SJSA1 (cell line): ENCODE results near the gene IQCE. TPM values are rescaled to one million over a fixed set of nuclear protein-coding genes. Genes with fewer than 3 reads are reported as not detected.

ENCODE experiments used
- DNase-seq, 2 experiments: peaks; one replicate each; pipeline ENCODE4 v3.0.0-alpha.2; 2015 to 2020; ENCODE audit warnings: low spot score in 2 of 2, low read depth in 1 of 2
- H3K27ac ChIP-seq: fragments of 250-450 bp; sonication (Bioruptor Pico); 2 replicates; pipeline ENCODE4 v1.5.1; 2020; ENCODE audit warnings: mild to moderate bottlenecking, moderate library complexity
- H3K27me3 ChIP-seq: fragments of 250-450 bp; sonication (Bioruptor Pico); replicated peaks from 2 replicates; pipeline ENCODE4 v1.5.1; 2020; ENCODE audit warnings: mild to moderate bottlenecking, moderate library complexity
- H3K36me3 ChIP-seq: fragments of 250-450 bp; sonication (Bioruptor Pico); 2 replicates; pipeline ENCODE4 v1.5.1; 2020; ENCODE audit warnings: mild to moderate bottlenecking
- H3K4me1 ChIP-seq: fragments of 250-450 bp; sonication (Bioruptor Pico); replicated peaks from 2 replicates; pipeline ENCODE4 v1.6.1; 2021; ENCODE audit warnings: mild to moderate bottlenecking
- H3K4me3 ChIP-seq: fragments of 250-450 bp; sonication (Bioruptor Pico); 2 replicates; pipeline ENCODE4 v1.5.1; 2020; ENCODE audit warnings: mild to moderate bottlenecking
- H3K9me3 ChIP-seq: fragments of 250-450 bp; sonication (Bioruptor Pico); replicated peaks from 2 replicates; pipeline ENCODE4 v1.5.1; 2020; ENCODE audit warnings: mild to moderate bottlenecking
- total RNA-seq: library from RNA; depleted of rRNA; stranded (reverse); fragments of >200 nt; shearing (Covaris generic); gene quantifications from 2 replicates; pipeline ENCODE4 v1.2.3, GENCODE V29; 2014

IQCE gene
- total RNA-seq, 1 experiment from 2014 or later = 10.9 TPM

DNA sequence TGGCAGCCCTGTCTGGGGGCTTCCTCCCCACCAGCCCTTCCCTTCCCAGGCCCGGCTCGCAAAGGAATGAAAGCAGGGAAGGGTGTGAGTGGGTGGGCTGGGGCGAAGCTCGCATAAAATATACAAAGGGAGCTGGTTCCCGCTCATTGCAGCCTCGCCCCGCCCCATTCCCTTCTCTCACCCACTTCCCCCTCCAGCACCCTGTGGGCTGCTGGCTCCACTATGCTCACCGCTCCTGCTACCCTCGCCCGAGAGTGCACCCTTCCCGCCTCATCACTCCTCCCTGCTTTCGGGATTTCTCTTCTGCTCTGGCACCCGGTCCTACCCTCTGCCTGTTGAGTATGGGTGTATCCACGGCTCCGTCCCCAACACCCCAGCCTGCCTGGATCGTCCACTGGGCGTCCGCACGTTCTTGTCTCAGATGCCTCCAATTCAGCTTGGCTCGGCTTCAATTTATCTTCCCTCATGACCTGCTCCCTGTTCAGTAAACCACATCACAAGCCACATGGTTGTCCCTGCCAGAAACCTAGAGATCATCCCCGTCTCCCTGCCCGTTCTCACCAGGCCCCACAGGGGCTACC lies 58.6 kb downstream of the IQCE start:
- no peak overlapping the region for H3K4me3 ChIP-seq
- no peaks in the 10 kb centered on the region for H3K9me3 ChIP-seq
- no peak overlapping the region for H3K27ac ChIP-seq
- H3K27me3 ChIP-seq = no peaks in the 10 kb centered on the region
- no peak for DNase-seq
- H3K36me3 ChIP-seq = no peaks in the 10 kb centered on the region
- peaks cover 24% of the 10 kb centered on the region for H3K4me1 ChIP-seq

DNA sequence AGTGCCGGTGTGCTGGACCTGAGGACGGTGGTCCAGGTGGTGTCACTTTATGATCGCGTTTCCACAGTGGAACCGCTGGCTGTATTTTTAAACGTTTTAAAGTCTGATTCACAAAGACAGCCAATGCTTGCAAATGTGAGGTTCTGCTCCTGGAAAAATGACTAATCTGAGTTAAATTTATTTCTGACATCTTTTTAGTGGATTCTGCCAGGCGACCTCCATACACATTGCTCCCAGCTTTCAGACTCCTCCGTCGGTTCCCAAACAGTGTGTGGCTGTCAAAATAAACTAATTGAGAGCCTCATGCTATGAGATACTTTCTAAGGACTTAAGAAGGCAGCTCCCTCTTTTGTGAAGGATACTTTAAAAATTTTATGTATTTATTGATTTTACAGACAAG lies 60.3 kb downstream of the IQCE start:
- no peaks in the 10 kb centered on the region for H3K36me3 ChIP-seq
- H3K9me3 ChIP-seq = no peaks in the 10 kb centered on the region
- no peaks in the 10 kb centered on the region for H3K27me3 ChIP-seq
- no peak overlapping the region for H3K27ac ChIP-seq
- no peak for DNase-seq
- H3K4me1 ChIP-seq = peaks cover 24% of the 10 kb centered on the region
- no peak overlapping the region for H3K4me3 ChIP-seq

DNA sequence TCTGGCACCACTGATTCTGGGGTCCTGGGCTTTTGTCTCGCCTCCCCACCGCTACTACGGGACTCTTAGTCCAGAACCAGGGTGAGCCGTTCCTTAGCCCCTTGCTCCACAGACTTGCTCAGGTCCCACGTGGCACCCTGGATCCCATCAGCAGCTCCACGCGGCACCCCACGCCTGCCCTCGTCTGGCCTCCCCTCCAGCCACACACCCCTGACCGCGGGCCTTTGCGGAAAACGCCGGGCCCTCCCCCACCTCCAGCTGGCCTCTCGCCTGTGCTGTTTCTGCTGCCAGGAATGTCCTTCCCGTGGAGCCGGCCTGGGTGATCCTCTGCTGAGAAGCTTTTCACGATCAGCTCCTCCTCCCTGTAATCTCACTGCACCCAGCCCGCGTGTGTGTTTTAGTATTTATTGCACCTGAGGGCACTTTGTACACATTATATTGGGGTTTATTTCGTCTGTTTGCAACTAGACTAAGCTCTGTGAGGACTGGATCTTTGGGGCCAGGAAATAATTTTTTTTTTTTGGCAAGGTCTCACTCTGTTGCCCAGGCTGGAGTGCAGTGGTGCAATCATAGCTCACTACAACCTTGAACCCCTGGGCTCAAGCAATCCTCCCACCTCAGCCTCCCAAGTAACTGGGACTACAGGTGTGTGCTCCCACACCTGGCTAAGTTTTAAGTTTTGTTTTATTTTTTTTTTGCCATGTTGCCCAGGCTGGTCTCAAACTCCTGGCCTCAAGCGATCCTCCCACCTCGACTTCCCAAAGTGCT lies 62.5 kb downstream of the IQCE start:
- no peaks in the 10 kb centered on the region for H3K9me3 ChIP-seq
- no peaks in the 10 kb centered on the region for H3K27me3 ChIP-seq
- H3K27ac ChIP-seq = no peak overlapping the region
- no peak overlapping the region for H3K4me3 ChIP-seq
- no peaks in the 10 kb centered on the region for H3K36me3 ChIP-seq
- DNase-seq = peak in 1 of 2 experiments; percentile 35
- peaks cover 36% of the 10 kb centered on the region for H3K4me1 ChIP-seq

DNA sequence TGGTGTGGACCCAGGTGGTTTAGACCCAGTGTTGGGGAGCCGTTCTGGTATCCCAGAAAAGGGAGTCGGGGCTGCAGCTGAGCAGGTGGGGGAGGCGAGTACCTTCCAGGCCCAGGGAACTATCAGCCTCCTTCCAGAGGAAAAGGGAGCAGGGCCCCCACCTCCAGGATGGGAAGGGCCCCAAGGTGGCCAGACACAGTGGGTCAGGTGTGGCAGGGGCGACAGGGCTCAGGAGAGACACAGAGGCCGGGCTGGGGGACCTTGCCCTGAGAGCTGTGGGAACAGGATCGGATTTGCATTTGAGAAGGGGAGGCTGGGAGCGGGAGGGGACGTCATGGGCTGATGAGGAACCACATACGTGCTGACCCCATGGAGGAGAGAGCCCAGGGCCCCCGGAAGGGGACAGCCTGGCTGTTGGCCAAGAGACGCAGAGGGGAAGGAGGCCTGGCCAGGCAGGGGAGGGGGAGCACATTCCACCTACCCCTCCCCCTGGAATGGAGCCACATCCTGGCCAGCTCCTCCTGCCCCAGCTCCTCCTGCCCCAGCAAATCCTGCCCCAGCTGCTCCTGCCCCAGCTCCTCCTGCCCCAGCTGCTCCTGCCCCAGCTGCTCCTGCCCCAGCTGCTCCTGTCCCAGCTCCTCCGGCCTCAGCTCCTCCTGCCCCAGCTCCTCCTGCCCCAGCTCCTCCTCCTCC lies 63.3 kb downstream of the IQCE start:
- no peak overlapping the region for H3K27ac ChIP-seq
- peaks cover 44% of the 10 kb centered on the region for H3K4me1 ChIP-seq
- H3K4me3 ChIP-seq = no peak overlapping the region
- no peaks in the 10 kb centered on the region for H3K36me3 ChIP-seq
- no peaks in the 10 kb centered on the region for H3K27me3 ChIP-seq
- DNase-seq = no peak
- H3K9me3 ChIP-seq = no peaks in the 10 kb centered on the region

DNA sequence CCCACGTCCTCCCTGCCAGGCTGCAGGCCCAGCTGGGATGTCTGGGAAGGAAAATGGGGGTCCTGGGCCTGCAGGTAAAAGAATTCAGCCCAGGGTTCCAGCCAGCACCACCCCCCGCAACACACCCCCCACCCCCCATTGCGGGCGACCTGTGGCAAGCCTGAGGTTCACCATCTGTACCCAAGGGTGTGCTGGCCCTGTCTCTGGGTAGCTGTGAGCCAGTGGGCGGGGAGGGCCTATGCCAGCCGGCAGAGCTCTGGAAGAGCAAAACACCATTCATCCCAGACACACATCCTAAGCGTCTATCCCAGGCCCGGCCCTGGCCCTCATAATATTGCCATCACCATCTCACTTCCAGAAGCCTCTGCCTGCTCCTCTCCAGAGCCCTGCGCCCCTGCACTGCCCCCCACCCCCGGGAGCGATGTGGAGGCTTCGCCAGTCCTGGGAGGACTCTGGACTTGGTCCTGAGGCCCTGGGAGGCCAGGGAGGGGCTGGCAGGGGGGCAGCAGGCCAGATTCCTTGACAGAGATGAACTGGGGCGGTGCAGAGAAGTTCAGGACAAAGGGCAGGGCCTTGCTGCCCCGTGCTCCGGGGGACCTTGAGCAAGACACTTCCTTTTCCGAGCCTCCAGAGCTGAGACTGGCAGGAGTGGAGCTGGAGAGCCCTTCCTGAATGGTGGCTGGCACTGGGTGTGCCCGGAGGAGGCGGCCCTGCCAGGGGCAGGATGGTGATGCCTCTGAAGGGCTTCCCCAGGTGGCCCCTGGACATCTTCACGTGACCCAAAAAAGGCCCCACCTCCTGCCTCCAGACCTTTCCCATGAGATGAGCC lies 64.3 kb downstream of the IQCE start:
- H3K4me1 ChIP-seq = peaks cover 44% of the 10 kb centered on the region
- H3K36me3 ChIP-seq = no peaks in the 10 kb centered on the region
- H3K4me3 ChIP-seq = no peak overlapping the region
- H3K9me3 ChIP-seq = no peaks in the 10 kb centered on the region
- DNase-seq = no peak
- H3K27ac ChIP-seq = no peak overlapping the region
- no peaks in the 10 kb centered on the region for H3K27me3 ChIP-seq

DNA sequence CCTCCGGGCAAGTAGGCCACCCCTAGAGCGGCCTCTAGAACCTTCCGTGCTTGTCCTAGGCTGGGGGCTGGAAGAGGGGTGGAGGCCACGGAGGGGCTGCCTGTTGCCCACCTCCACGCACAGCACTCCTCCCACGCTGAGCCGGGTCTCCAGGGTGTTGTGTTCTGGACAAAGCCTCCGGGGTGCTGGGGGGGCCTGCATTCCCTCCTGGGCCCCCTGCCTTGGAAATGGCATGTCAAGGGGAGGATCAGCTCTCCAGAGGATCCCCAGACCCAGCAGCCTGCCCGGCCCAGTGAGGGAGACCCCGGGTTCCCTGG lies 64.9 kb downstream of the IQCE start:
- no peaks in the 10 kb centered on the region for H3K9me3 ChIP-seq

DNA sequence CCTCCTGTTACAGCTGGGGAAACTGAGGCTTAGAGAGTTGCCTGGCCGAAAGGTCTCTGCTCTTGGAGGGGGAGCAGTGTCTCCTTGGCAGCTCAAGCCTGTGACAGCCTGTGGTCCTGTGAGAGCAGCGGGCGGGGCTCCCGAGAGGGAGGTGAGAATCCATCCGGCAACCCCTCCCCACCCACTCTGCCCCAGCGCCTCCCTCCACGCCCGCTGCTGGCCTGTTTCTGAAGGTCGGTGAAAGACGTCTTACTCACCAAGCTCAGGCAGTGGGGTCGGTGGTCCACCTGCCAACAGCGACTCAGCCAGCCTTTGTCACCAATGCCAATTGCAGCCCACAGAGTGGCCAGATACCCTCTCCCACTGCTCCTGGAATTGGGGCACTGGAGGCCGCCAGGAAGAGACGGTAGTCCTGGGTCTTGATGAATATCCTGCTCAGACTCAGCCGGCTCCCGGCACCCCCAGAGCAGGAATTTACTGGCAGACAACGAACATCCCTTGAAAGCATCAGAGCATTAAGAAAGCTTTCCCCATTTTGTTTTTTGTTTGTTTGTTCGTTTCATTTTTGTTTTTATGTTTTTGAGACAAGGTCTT lies 65.6 kb downstream of the IQCE start:
- DNase-seq = no peak
- H3K27ac ChIP-seq = peak overlapping the region; percentile 51

More for the DNA sequence above, 64.9 kb downstream of the IQCE start:
- H3K36me3 ChIP-seq = no peaks in the 10 kb centered on the region
- H3K4me1 ChIP-seq = peaks cover 41% of the 10 kb centered on the region
- no peaks in the 10 kb centered on the region for H3K27me3 ChIP-seq
- no peak overlapping the region for H3K27ac ChIP-seq
- DNase-seq = no peak
- H3K4me3 ChIP-seq = no peak overlapping the region

DNA sequence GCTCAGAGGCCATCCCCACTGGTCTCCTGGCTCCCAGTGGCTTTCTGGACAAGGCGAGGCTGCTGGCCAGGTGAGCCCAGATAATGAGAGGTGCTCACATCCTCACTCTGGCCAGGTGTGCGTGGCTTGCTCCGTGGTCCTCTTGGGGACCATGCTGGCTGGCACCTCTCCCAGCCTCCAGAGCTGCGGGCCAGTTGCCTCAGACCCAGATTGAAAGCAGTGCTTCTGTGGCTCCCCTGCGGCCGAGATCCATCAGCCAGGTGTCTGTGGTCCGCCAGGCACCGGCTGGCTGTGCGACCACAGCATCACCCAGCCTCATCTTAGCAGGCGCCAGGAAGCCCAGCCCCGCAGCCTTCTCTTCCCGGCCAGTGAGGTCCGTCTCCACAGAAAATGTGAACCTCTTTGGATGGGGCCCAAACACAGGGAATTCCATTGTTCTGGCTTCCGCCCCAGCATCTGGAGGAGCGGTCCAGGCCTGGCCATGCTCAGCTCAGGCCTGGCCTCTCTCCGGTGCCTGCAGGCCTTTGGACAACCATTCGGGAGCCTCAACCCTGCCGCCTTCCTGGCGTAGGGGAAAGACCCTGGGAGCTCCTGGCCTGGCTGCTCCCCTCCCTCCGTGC lies 67.8 kb downstream of the IQCE start:
- Histone ChIP-seq H3K4me3 (no peak overlapping the region), H3K9me3 (no peaks in the 10 kb centered on the region), H3K27ac (peak overlapping the region; percentile 40), H3K36me3 (no peaks in the 10 kb centered on the region), H3K4me1 (peaks cover 29% of the 10 kb centered on the region), H3K27me3 (no peaks in the 10 kb centered on the region)
- no peak for DNase-seq

More for the DNA sequence above, 65.6 kb downstream of the IQCE start:
- Histone ChIP-seq H3K4me3 (no peak overlapping the region), H3K4me1 (peaks cover 37% of the 10 kb centered on the region), H3K27me3 (no peaks in the 10 kb centered on the region), H3K9me3 (no peaks in the 10 kb centered on the region), H3K36me3 (no peaks in the 10 kb centered on the region)

DNA sequence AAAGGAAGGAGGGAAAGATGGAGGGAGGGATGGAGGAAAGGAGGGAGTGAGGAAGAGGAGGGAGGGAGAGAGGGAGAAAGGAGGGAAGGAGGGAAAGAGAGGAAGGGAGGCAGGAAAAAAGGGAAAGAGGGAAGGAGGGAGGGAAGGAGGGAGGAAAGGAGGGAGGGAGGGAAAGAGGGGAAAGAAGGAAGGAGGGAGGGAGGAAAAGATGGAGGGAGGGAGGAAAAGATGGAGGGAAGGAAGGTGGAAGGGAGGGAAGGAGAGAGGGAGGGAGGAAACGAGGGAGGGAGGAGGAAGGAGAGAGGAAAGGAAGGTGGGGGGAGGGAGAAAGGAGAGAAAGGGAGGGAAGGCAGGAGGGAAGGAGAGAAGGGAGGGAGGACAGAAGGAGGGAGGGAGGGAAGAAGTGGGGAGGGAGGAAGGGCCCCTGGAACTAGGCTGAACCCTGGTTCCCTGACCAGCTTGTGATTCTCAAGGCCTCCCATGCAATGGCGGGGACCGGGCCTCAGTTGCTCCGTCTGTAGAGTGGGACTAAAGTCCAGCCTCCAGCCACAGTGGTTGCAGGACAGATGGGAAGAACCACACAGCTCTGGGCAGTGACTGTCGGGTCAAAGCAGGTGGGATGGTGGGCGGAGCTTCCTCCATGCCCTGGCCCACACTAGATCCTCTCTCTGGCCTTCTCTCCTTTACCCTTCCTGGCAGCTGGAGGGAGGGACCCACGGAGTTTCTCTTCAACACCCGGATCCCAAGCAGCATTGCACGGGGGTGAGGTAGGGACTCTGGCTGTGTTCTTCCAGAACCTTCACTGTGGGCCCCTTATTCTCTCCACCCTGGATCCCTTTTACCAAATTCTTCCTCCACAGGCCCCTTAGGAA lies 68.7 kb downstream of the IQCE start:
- no peaks in the 10 kb centered on the region for H3K27me3 ChIP-seq
- peak overlapping the region; percentile 40; the same call in 1 of the 2 replicates for H3K27ac ChIP-seq
- H3K4me1 ChIP-seq = peaks cover 30% of the 10 kb centered on the region
- H3K4me3 ChIP-seq = no peak overlapping the region
- H3K9me3 ChIP-seq = no peaks in the 10 kb centered on the region
- DNase-seq = no peak
- H3K36me3 ChIP-seq = peaks cover under 1% of the 10 kb centered on the region

DNA sequence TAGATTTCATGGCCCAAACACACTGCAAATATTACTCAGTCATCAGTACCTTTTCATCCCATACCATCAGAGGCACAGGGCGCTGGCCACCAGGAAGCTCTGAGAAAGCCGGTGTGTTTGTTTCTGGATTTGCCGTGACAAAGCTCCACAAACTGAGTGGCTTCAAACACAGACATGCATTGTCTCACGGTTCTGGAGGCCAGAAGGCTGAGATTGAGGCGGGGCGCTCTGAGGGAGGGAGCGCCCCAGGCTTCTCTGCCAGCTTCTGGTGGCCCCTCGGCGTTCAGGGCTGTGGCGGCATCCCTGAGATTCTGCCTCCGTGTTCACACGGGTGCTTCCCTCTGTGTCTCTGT lies 69.3 kb downstream of the IQCE start:
- no peak overlapping the region for H3K4me3 ChIP-seq
- H3K36me3 ChIP-seq = peaks cover 4% of the 10 kb centered on the region
- no peaks in the 10 kb centered on the region for H3K9me3 ChIP-seq
- H3K27ac ChIP-seq = no peak overlapping the region
- peaks cover 36% of the 10 kb centered on the region for H3K4me1 ChIP-seq
- no peaks in the 10 kb centered on the region for H3K27me3 ChIP-seq
- DNase-seq = no peak

DNA sequence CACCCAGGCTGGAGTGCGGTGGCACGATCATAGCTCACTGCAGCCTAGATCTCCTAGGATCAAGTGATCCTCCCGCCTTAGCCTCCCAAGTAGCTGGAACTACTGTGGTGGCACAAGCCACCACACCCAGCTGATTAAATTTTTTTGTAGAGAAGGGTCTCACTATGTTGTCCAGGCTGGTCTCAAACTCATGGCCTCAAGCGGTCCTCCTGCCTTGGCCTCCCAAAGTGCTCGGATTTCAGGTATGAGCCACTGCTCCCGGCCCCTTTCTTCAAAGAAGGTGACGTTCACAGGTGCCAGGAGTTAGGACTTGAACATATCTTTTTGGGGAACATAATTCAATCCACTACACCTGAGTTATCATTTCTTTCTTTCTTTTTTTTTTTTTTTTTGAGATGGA lies 70.1 kb downstream of the IQCE start:
- no peak for DNase-seq
- Histone ChIP-seq H3K4me1 (peaks cover 44% of the 10 kb centered on the region), H3K27me3 (no peaks in the 10 kb centered on the region), H3K27ac (no peak overlapping the region), H3K9me3 (no peaks in the 10 kb centered on the region), H3K4me3 (no peak overlapping the region), H3K36me3 (peaks cover 10% of the 10 kb centered on the region)

DNA sequence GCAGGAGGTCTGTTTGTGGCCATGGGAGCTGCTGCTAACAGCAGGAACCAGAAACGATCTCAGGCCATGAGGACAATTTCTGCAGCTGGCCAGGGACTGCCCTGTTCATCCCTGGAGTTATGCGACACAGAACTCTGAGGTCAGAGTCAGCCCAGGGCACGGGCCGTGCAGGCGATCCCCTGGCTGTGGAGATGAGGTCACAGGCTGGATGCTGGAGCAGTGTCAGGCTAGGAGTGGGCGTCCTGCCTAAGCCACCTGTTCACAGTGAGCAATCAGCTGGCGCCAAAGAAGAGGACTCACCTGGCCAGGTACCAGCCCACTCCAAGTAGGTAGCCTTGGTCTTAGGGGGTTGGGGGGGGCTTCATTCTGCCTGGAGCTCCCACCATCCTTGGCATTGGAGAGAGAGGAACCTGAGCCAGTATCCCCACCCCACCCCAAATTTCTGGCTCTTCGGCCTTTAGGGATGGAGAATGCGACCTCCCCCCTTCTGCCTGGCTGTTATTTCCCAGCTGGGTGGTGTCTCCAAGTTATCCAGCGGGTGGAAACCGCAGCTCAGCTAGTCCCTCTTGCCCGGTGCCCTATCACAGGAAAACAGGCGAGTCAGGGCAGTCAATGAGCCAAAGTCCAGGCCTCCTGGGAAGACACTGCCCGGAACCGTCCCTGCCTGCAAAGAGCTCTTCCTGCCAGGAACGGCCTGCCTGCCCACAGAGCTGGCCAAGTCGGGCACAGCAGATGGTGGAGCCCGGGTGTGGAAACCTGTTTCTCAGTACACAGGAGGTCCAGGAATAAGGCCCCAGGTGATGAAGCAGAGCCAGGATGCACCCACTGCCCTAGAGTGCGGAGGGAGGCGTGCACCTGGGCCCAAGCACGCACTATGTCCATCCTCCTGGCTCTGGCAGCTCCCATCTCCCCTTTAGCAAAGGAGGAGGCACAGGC lies 71.2 kb downstream of the IQCE start:
- Histone ChIP-seq H3K9me3 (no peaks in the 10 kb centered on the region), H3K4me1 (peaks cover 47% of the 10 kb centered on the region), H3K27ac (no peak overlapping the region), H3K4me3 (no peak overlapping the region), H3K36me3 (peaks cover 10% of the 10 kb centered on the region), H3K27me3 (no peaks in the 10 kb centered on the region)
- no peak for DNase-seq
